Measurements from ENCODE around the gene CWC22. TPM values are rescaled to one million over a fixed set of nuclear protein-coding genes. Genes with fewer than 3 reads are reported as not detected.

CWC22 gene
- total and polyA plus RNA-seq, 2 of the 8 experiments (the other 6 are each of a cell fraction or from before 2014, with no cell fraction given), result 3.7 to 34.0 TPM

GRCh38 chr2:179913809-179914208, 93.3 kb downstream of the CWC22 start:
- FAIRE-seq (no peak), DNase-seq (ENCODE audit: low read depth in 1 of 2, low spot score in 2 of 2) (no peak)
- Histone ChIP-seq H3K23me2 (ENCODE audit: low read depth, low read length) (no peaks in the 10 kb centered on the region), H2AFZ (ENCODE audit: low read length) (no peak overlapping the region), H3K79me2 (ENCODE audit: control insufficient read depth in 1 of 2, insufficient read depth in 2 of 2, low read length in 2 of 2) (no peaks in the 10 kb centered on the region; a peak in 1 of 4 replicates), H3K27ac (ENCODE audit: low read depth, low read length) (no peak overlapping the region), H3K36me3 (ENCODE audit: control insufficient read depth in 2 of 4, insufficient read depth in 4 of 4, low read length in 3 of 4) (no peaks in the 10 kb centered on the region), H3K4ac (replicated peaks; ENCODE audit: insufficient read length, low read depth, low read length) (no peak overlapping the region), H4K5ac (ENCODE audit: insufficient read length, low read depth, low read length) (no peak overlapping the region), H4K91ac (replicated peaks; ENCODE audit: insufficient read length, low read length) (no peak overlapping the region), H2BK120ac (replicated peaks; ENCODE audit: low read depth, low read length) (no peak overlapping the region), H3K23ac (ENCODE audit: insufficient read length) (no peak overlapping the region), H3K56ac (replicated peaks; ENCODE audit: insufficient read length, low read depth, low read length) (no peak overlapping the region), H3K4me1 (replicated peaks in 1 of 4; ENCODE audit: control insufficient read depth in 3 of 4, insufficient read depth in 4 of 4, low read length in 3 of 4) (peaks cover 0 to 7% (median 0%) of the 10 kb centered on the region in 4 experiments; a peak in 3 of 7 replicates), H4K20me1 (replicated peaks in 1 of 2; ENCODE audit: control insufficient read depth in 1 of 2, insufficient read depth in 2 of 2, low read length in 2 of 2) (no peaks in the 10 kb centered on the region), H2BK12ac (ENCODE audit: low read depth, low read length) (no peak overlapping the region), H3K27me3 (replicated peaks in 1 of 4; ENCODE audit: control insufficient read depth in 3 of 4, extremely low read depth in 1 of 4, insufficient read depth in 3 of 4, low read length in 3 of 4) (no peaks in the 10 kb centered on the region), H3K18ac (ENCODE audit: extremely low read depth, low read length) (no peak overlapping the region), H2BK5ac (ENCODE audit: low read depth, low read length) (no peak overlapping the region), H2BK20ac (ENCODE audit: low read length) (no peak overlapping the region), H3K4me3 (ENCODE audit: extremely low read depth in 1 of 4, insufficient read depth in 2 of 4, low read depth in 3 of 4, low read length in 4 of 4) (no peak overlapping the region), H2BK15ac (ENCODE audit: low read length) (no peak overlapping the region), H4K8ac (ENCODE audit: extremely low read depth, insufficient read depth, low read length) (no peak overlapping the region), H3K9me3 (ENCODE audit: insufficient read depth in 2 of 2, low read depth in 1 of 2, low read length in 1 of 2) (no peaks in the 10 kb centered on the region), H2AK5ac (ENCODE audit: low read depth, low read length) (no peak overlapping the region), H3K4me2 (ENCODE audit: insufficient read depth in 1 of 2, low read depth in 2 of 2, low read length in 2 of 2) (no peak overlapping the region), H3K79me1 (ENCODE audit: low read depth, low read length) (no peaks in the 10 kb centered on the region), H3K14ac (ENCODE audit: insufficient read length) (no peak overlapping the region), H3K9ac (replicated peaks in 1 of 4; ENCODE audit: extremely low read depth in 1 of 4, low read depth in 3 of 4, low read length in 3 of 4) (no peak overlapping the region)
- CTCF ChIA-PET (ENCODE audit: partially characterized antibody), result interaction anchor here (0.6 to 0.7 kb wide), 2 partner anchors 163 to 1338 kb away, joined by 3 read pairs; no protein-coding TSS in a partner anchor
- POLR2A ChIA-PET (ENCODE audit: partially characterized antibody), result no interaction called here
- WGBS, 2 experiments (ENCODE audit: extremely low coverage in 1 of 2, insufficient coverage in 1 of 2, insufficient read length in 1 of 2, insufficient replicate concordance in 2 of 2, low coverage in 1 of 2, low lambda C conversion rate in 2 of 2, missing lambda C conversion rate in 1 of 2), result 85% methylated on average over 4 of the region's 4 CpGs; no CpG with 5 or more reads in 1 of the 2 experiments
- no peak for TF ChIP-seq SIN3A (conservative IDR thresholded peaks at IDR 0.05 in 1 of 2, IDR thresholded peaks at IDR 0.05 in 1 of 2; ENCODE audit: low read depth in 1 of 2, low read length in 2 of 2)
- TF ChIP-seq, protein P1, sequence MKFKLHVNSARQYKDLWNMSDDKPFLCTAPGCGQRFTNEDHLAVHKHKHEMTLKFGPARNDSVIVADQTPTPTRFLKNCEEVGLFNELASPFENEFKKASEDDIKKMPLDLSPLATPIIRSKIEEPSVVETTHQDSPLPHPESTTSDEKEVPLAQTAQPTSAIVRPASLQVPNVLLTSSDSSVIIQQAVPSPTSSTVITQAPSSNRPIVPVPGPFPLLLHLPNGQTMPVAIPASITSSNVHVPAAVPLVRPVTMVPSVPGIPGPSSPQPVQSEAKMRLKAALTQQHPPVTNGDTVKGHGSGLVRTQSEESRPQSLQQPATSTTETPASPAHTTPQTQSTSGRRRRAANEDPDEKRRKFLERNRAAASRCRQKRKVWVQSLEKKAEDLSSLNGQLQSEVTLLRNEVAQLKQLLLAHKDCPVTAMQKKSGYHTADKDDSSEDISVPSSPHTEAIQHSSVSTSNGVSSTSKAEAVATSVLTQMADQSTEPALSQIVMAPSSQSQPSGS (IDR thresholded peaks at IDR 0.05; ENCODE audit: low read length), result no peak
- TF ChIP-seq POU5F1 (IDR thresholded peaks at IDR 0.05; ENCODE audit: low read depth, low read length), result no peak
- TF ChIP-seq CTBP2 (IDR thresholded peaks at IDR 0.05; ENCODE audit: borderline replicate concordance, insufficient read depth, insufficient read length, low read length), result no peak
- no peak for TF ChIP-seq CBX8 (IDR thresholded peaks at IDR 0.05; ENCODE audit: borderline replicate concordance, low read depth, low read length)
- no peak for TF ChIP-seq CEBPB (IDR thresholded peaks at IDR 0.05; ENCODE audit: low read depth, low read length)
- TF ChIP-seq E2F6 (IDR thresholded peaks at IDR 0.05), result no peak
- no peak for TF ChIP-seq BCL11A (IDR thresholded peaks at IDR 0.05; ENCODE audit: low read depth in 2 of 2, low read length in 2 of 2)
- no peak for TF ChIP-seq NRF1 (IDR thresholded peaks at IDR 0.05; ENCODE audit: low read depth, low read length)
- TF ChIP-seq SIRT6 (IDR thresholded peaks at IDR 0.05; ENCODE audit: low read length), result no peak
- no peak for TF ChIP-seq MAFK (IDR thresholded peaks at IDR 0.05; ENCODE audit: low read depth, low read length)
- TF ChIP-seq ASH2L (IDR thresholded peaks at IDR 0.05; ENCODE audit: low read length), result no peak

All from H1 (cell line).